ENCODE measurements around the gene PDZD8. TPM values are rescaled to one million over a fixed set of nuclear protein-coding genes. Genes with fewer than 3 reads are reported as not detected.

The PDZD8 gene
- total RNA-seq, 1 experiment from 2014 or later, result 16.0 TPM

GRCh38 chr10:117313641-117314040, 61.6 kb downstream of the PDZD8 start:
- H3K27me3 ChIP-seq (ENCODE audit: insufficient read depth, low read depth), result no peaks in the 10 kb centered on the region
- 0 out of 2 replicates have a peak, but pooled peaks cover 6% of the 10 kb centered on the region for H4K20me1 ChIP-seq (ENCODE audit: insufficient read depth)
- peaks cover 12% of the 10 kb centered on the region; the same call in 1 of the 2 replicates for H3K36me3 ChIP-seq (ENCODE audit: low read depth)
- DNase-seq, result no peak
- intact Hi-C loops (cut with micrococcal nuclease; ENCODE audit: unreplicated experiment), result no loop called here
- CTCF ChIA-PET, result no interaction called here
- no peaks in the 10 kb centered on the region for H3K9me2 ChIP-seq (ENCODE audit: insufficient read depth)
- H3K4me3 ChIP-seq, result no peak overlapping the region
- BruUV-seq (replicated peaks), result no TSS peak
- H3K4me2 ChIP-seq, result no peak overlapping the region
- H2AFZ ChIP-seq, result no peak overlapping the region
- no peaks in the 10 kb centered on the region for H3K4me1 ChIP-seq (replicated peaks; ENCODE audit: insufficient read depth)
- H3F3A ChIP-seq (ENCODE audit: insufficient read depth, low read depth), result peaks cover 3% of the 10 kb centered on the region; the same call in 1 of the 2 replicates
- POLR2A ChIA-PET (ENCODE audit: unreplicated experiment), result no interaction called here
- H3K79me2 ChIP-seq (ENCODE audit: low read depth), result no peaks in the 10 kb centered on the region
- TF ChIP-seq EZH2 (IDR thresholded peaks at IDR 0.05; ENCODE audit: low read depth) (no peak), CTCF (conservative IDR thresholded peaks at IDR 0.05) (no peak)
- no peaks in the 10 kb centered on the region for H3K9me3 ChIP-seq (ENCODE audit: insufficient read depth, low read depth)
- H3K27ac ChIP-seq, result no peak overlapping the region

GRCh38 chr10:117312430-117312829, 62.8 kb downstream of the PDZD8 start:
- H3K27me3 ChIP-seq (ENCODE audit: insufficient read depth, low read depth), result no peaks in the 10 kb centered on the region
- H3K27ac ChIP-seq, result no peak overlapping the region
- ChIA-PET CTCF (no interaction called here), POLR2A (ENCODE audit: unreplicated experiment) (no interaction called here)
- no peaks in the 10 kb centered on the region for H3K9me3 ChIP-seq (ENCODE audit: insufficient read depth, low read depth)
- intact Hi-C loops (cut with micrococcal nuclease; ENCODE audit: unreplicated experiment), result no loop called here
- no peak overlapping the region for H3K4me2 ChIP-seq
- H4K20me1 ChIP-seq (ENCODE audit: insufficient read depth), result no peaks in the 10 kb centered on the region
- DNase-seq, result peak in 1 of 2 experiments; percentile 47
- no TSS peak for BruUV-seq (replicated peaks)
- no peaks in the 10 kb centered on the region for H3K4me1 ChIP-seq (replicated peaks; ENCODE audit: insufficient read depth)
- H3K9me2 ChIP-seq (ENCODE audit: insufficient read depth), result no peaks in the 10 kb centered on the region
- H3F3A ChIP-seq (ENCODE audit: insufficient read depth, low read depth), result peaks cover 3% of the 10 kb centered on the region; the same call in 1 of the 2 replicates
- no peak overlapping the region for H3K4me3 ChIP-seq
- H2AFZ ChIP-seq, result no peak overlapping the region
- TF ChIP-seq CTCF (conservative IDR thresholded peaks at IDR 0.05), result no peak
- TF ChIP-seq EZH2 (IDR thresholded peaks at IDR 0.05; ENCODE audit: low read depth), result no peak
- no peaks in the 10 kb centered on the region for H3K79me2 ChIP-seq (ENCODE audit: low read depth)
- H3K36me3 ChIP-seq (ENCODE audit: low read depth), result peaks cover 12% of the 10 kb centered on the region; the same call in 1 of the 2 replicates

- intact Hi-C loops (cut with micrococcal nuclease; ENCODE audit: unreplicated experiment), result no loop called here
- Histone ChIP-seq H3K27ac (no peak overlapping the region), H4K20me1 (ENCODE audit: insufficient read depth) (no peaks in the 10 kb centered on the region), H3K9me3 (ENCODE audit: insufficient read depth, low read depth) (no peaks in the 10 kb centered on the region), H3K4me2 (no peak overlapping the region), H3K27me3 (ENCODE audit: insufficient read depth, low read depth) (no peaks in the 10 kb centered on the region), H3F3A (ENCODE audit: insufficient read depth, low read depth) (peaks cover 3% of the 10 kb centered on the region; the same call in 1 of the 2 replicates), H3K9me2 (ENCODE audit: insufficient read depth) (no peaks in the 10 kb centered on the region), H3K4me1 (replicated peaks; ENCODE audit: insufficient read depth) (no peaks in the 10 kb centered on the region), H2AFZ (no peak overlapping the region), H3K79me2 (ENCODE audit: low read depth) (no peaks in the 10 kb centered on the region), H3K36me3 (ENCODE audit: low read depth) (peaks cover 12% of the 10 kb centered on the region; the same call in 1 of the 2 replicates), H3K4me3 (no peak overlapping the region)
- BruUV-seq (replicated peaks), result no TSS peak
- TF ChIP-seq EZH2 (IDR thresholded peaks at IDR 0.05; ENCODE audit: low read depth) (no peak), CTCF (conservative IDR thresholded peaks at IDR 0.05) (no peak)
- ChIA-PET CTCF (no interaction called here), POLR2A (ENCODE audit: unreplicated experiment) (no interaction called here)
- DNase-seq, result no peak
Measured at GRCh38 chr10:117311261-117311660, 64.0 kb downstream of the PDZD8 start.
